Activated naive CD4-positive, alpha-beta T cell treated with anti-CD3 and anti-CD28 coated beads, Interleukin-2, amount 50 U/mL, for 16 hours (primary cell): Measurements from ENCODE around the gene RFC4.

ENCODE experiments used
- DNase-seq: peaks from one replicate; pipeline ENCODE4 v3.0.0-alpha.2; 2020

Gene RFC4

GRCh38 chr3:186785495-186786018 lies 20.7 kb downstream of the RFC4 start:
- no peak for DNase-seq

- DNase-seq: no peak
Measured at GRCh38 chr3:186784820-186785494, 21.3 kb downstream of the RFC4 start.

GRCh38 chr3:186783731-186784515 lies 22.4 kb downstream of the RFC4 start:
- peak; percentile 77 for DNase-seq

GRCh38 chr3:186783058-186783730 lies 23.1 kb downstream of the RFC4 start, which contains the start of gene EIF4A2:
EIF4A2 (plus strand) TSS chr3:186783577; CDS start chr3:186783611, 34 bp downstream.
- DNase-seq: peak; percentile 91

- DNase-seq: no peak
Measured at GRCh38 chr3:186782542-186783057, 23.7 kb downstream of the RFC4 start.

- no peak for DNase-seq
Measured at GRCh38 chr3:186779204-186779603, 27.1 kb downstream of the RFC4 start.

- no peak for DNase-seq
Measured at GRCh38 chr3:186775999-186776398, 30.3 kb downstream of the RFC4 start.

- peak; percentile 62 for DNase-seq
Measured at GRCh38 chr3:186772701-186773417, 33.4 kb downstream of the RFC4 start.

- DNase-seq: peak; percentile 17
Measured at GRCh38 chr3:186772281-186772694, 34.0 kb downstream of the RFC4 start.

GRCh38 chr3:186760897-186761447 lies 45.3 kb downstream of the RFC4 start:
- DNase-seq: no peak

- DNase-seq: no peak
Measured at GRCh38 chr3:186760141-186760833, 46.0 kb downstream of the RFC4 start.

- DNase-seq: no peak
Measured at GRCh38 chr3:186759231-186759930, 46.9 kb downstream of the RFC4 start.

GRCh38 chr3:186757686-186758220 lies 48.5 kb downstream of the RFC4 start:
- no peak for DNase-seq

GRCh38 chr3:186757214-186757613 lies 49.1 kb downstream of the RFC4 start:
- no peak for DNase-seq

- DNase-seq: no peak
Measured at GRCh38 chr3:186754871-186755270, 51.4 kb downstream of the RFC4 start.

- DNase-seq: no peak
Measured at GRCh38 chr3:186754006-186754405, 52.3 kb downstream of the RFC4 start.

- DNase-seq: no peak
Measured at GRCh38 chr3:186751480-186751879, 54.8 kb downstream of the RFC4 start.

- DNase-seq: no peak
Measured at GRCh38 chr3:186750316-186750715, 56.0 kb downstream of the RFC4 start.

GRCh38 chr3:186746008-186746407 lies 60.3 kb downstream of the RFC4 start:
- no peak for DNase-seq

GRCh38 chr3:186743666-186744065 lies 62.6 kb downstream of the RFC4 start:
- no peak for DNase-seq
